ENCODE data around the gene TXN. TPM values are rescaled to one million over a fixed set of nuclear protein-coding genes. Genes with fewer than 3 reads are reported as not detected.

Gene TXN
- total RNA-seq, 1 donor from 2014 or later = 205 TPM

DNA sequence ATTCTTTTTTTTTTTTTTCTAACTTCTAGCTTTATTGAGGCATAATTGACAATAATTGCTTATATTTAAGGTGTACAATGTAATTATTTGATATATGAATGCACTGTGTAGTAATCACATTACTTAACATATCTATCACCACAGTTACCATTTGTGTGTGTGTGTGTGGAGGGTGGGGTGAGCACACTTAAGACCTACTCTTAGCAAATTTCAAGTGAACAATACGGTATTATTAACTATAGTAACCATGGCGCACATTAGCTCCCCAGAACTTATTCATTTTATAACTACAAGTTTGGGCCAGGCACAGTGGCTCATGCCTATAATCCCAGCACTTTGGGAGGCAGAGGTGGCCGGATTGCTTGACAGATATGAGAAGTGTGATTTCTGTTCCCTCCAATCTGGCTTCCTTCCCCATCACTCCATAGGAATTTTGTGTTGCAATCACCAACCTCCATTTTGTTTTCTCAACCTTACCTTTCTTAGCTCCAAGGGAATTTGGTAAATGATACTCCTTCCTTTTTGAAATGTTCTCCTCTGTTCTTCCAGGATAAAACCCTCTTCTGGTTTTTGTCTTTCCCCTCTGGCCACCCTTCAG lies 14.9 kb downstream of the TXN start:
- H3K27me3 Mint-ChIP-seq = no peaks in the 10 kb centered on the region
- no peak overlapping the region for H3K27ac Mint-ChIP-seq
- no peak for DNase-seq (ENCODE audit: extremely low spot score, unreplicated experiment)
- peaks cover 2% of the 10 kb centered on the region for H3K4me1 Mint-ChIP-seq (ENCODE audit: unreplicated experiment)
- H3K9me3 Mint-ChIP-seq = peaks cover 3% of the 10 kb centered on the region
- H3K36me3 Mint-ChIP-seq = peaks cover 18% of the 10 kb centered on the region
- H3K4me3 Mint-ChIP-seq = no peak overlapping the region
- TF ChIP-seq CTCF (conservative IDR thresholded peaks at IDR 0.05) = no peak

DNA sequence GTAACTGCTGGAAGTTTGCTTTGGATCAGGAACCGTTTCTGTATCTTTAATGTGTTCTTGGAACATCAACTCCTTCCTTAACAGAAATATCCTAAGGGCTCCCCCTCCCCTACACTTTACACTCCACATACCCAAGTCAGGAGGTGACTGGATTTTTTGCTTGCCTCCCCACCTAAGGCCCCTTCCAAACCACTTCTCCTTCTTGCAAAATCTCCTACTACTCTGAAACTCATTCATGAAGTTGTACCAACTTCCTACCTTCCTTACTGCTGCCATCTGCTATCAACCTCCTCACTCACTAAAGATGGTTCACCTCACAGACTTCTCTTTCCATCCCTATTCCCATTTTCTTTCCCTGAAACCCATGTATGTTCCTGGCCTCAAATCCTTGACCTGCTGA lies 16.1 kb downstream of the TXN start:
- peaks cover 15% of the 10 kb centered on the region for H3K36me3 Mint-ChIP-seq
- H3K9me3 Mint-ChIP-seq = peaks cover 4% of the 10 kb centered on the region
- no peak for TF ChIP-seq CTCF (conservative IDR thresholded peaks at IDR 0.05)
- no peak overlapping the region for H3K4me3 Mint-ChIP-seq
- no peaks in the 10 kb centered on the region for H3K4me1 Mint-ChIP-seq (ENCODE audit: unreplicated experiment)
- H3K27me3 Mint-ChIP-seq = no peaks in the 10 kb centered on the region
- DNase-seq (ENCODE audit: extremely low spot score, unreplicated experiment) = no peak
- no peak overlapping the region for H3K27ac Mint-ChIP-seq

GRCh38 chr9:110228321-110228720 lies 28.0 kb downstream of the TXN start:
- Mint-ChIP-seq H3K4me3 (no peak overlapping the region), H3K4me1 (ENCODE audit: unreplicated experiment) (no peaks in the 10 kb centered on the region), H3K9me3 (no peaks in the 10 kb centered on the region), H3K36me3 (no peaks in the 10 kb centered on the region), H3K27ac (no peak overlapping the region), H3K27me3 (no peaks in the 10 kb centered on the region)
- TF ChIP-seq CTCF (conservative IDR thresholded peaks at IDR 0.05) = no peak
- no peak for DNase-seq (ENCODE audit: extremely low spot score, unreplicated experiment)

DNA sequence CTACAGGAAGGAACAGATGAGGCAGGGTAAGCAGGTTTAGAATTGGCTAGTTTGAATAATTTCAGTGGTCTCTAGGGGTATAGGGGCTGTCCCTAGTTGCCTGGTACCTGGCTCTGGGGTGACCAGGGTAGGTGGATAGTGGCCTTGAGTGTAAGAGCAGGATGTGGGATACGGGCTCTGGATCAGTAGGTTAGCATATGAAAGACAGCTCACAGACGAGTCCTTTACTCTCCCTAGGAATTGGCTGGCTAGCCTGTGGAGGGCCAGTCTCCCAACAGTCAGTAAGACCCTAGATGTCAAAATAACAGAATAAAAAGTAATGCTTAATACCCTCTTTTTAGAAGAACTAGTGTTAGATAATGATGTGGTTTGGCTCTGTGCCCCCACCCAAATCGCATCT lies 31.7 kb downstream of the TXN start:
- Mint-ChIP-seq H3K27ac (no peak overlapping the region), H3K9me3 (no peaks in the 10 kb centered on the region), H3K27me3 (no peaks in the 10 kb centered on the region), H3K4me3 (no peak overlapping the region), H3K4me1 (ENCODE audit: unreplicated experiment) (peaks cover 4% of the 10 kb centered on the region), H3K36me3 (no peaks in the 10 kb centered on the region)
- no peak for DNase-seq (ENCODE audit: extremely low spot score, unreplicated experiment)
- TF ChIP-seq CTCF (conservative IDR thresholded peaks at IDR 0.05) = no peak

DNA sequence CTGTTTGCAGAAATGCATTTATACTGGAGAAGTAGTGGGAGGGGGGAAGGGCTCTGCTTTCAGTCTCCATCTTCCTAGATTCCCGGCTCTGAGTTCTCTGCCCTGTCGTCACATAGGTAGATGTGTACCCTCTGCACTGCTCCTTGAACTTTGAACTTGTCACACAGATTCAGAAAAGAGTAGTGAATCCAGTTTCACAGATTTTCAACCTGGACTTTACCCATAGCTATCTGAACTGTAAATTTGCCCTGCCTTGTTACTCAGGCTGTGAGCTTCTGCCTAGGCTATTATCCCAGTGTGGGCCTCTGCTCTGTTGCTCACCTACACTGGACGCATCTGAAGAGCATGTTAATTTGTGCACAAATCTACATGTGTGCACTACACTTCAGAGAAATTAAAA lies 35.5 kb downstream of the TXN start:
- Mint-ChIP-seq H3K9me3 (no peaks in the 10 kb centered on the region), H3K36me3 (no peaks in the 10 kb centered on the region), H3K4me3 (no peak overlapping the region), H3K4me1 (ENCODE audit: unreplicated experiment) (peaks cover 4% of the 10 kb centered on the region), H3K27ac (peak overlapping the region; percentile 30), H3K27me3 (peaks cover 2% of the 10 kb centered on the region)
- DNase-seq (ENCODE audit: extremely low spot score, unreplicated experiment) = no peak
- TF ChIP-seq CTCF (conservative IDR thresholded peaks at IDR 0.05) = no peak

- no peaks in the 10 kb centered on the region for H3K36me3 Mint-ChIP-seq
- peaks cover 4% of the 10 kb centered on the region for H3K4me1 Mint-ChIP-seq (ENCODE audit: unreplicated experiment)
- H3K9me3 Mint-ChIP-seq = no peaks in the 10 kb centered on the region
- no peak for DNase-seq (ENCODE audit: extremely low spot score, unreplicated experiment)
- H3K4me3 Mint-ChIP-seq = no peak overlapping the region
- peak; percentile 90 for TF ChIP-seq CTCF (conservative IDR thresholded peaks at IDR 0.05)
- H3K27ac Mint-ChIP-seq = peak overlapping the region; percentile 55
- H3K27me3 Mint-ChIP-seq = peaks cover 2% of the 10 kb centered on the region
Measured at GRCh38 chr9:110217656-110218099, 38.6 kb downstream of the TXN start.

Measured in type B pancreatic cell (in vitro differentiated cells).